ENCODE measurements around the gene LENG8. TPM values are rescaled to one million over a fixed set of nuclear protein-coding genes. Genes with fewer than 3 reads are reported as not detected.
A peak's percentile ranks its signal among the peaks of the same experiment; 100 is the strongest.

The LENG8 gene
- total RNA-seq, 2 donors from 2014 or later = 205 to 292 TPM

GRCh38 chr19:54428323-54429175 is 20.4 kb upstream of the LENG8 start:
- no peaks in the 10 kb centered on the region for H3K36me3 Mint-ChIP-seq

GRCh38 chr19:54429176-54429495 is 19.9 kb upstream of the LENG8 start:
- no peak overlapping the region for H3K4me3 Mint-ChIP-seq
- peaks cover 8 to 9% of the 10 kb centered on the region in 2 donors for H3K4me1 Mint-ChIP-seq (ENCODE audit: low read depth in 2 of 2)
- ATAC-seq (no peak), DNase-seq (ENCODE audit: low spot score) (no peak)
- H3K9me3 Mint-ChIP-seq = no peaks in the 10 kb centered on the region
- H3K36me3 Mint-ChIP-seq = no peaks in the 10 kb centered on the region
- peaks cover 0 to 13% of the 10 kb centered on the region in 2 donors for H3K27me3 Mint-ChIP-seq
- no peak overlapping the region for H3K27ac Mint-ChIP-seq

More at GRCh38 chr19:54428323-54429175, 20.4 kb upstream of the LENG8 start:
- Mint-ChIP-seq H3K27me3 (peaks cover 0 to 15% of the 10 kb centered on the region in 2 donors), H3K9me3 (no peaks in the 10 kb centered on the region), H3K4me1 (ENCODE audit: low read depth in 2 of 2) (peaks cover 8 to 9% of the 10 kb centered on the region in 2 donors), H3K4me3 (no peak overlapping the region), H3K27ac (no peak overlapping the region)
- ATAC-seq (no peak), DNase-seq (ENCODE audit: low spot score) (no peak)

GRCh38 chr19:54429545-54430227 is 19.3 kb upstream of the LENG8 start:
- DNase-seq (ENCODE audit: low spot score) = no peak
- Mint-ChIP-seq H3K4me3 (no peak overlapping the region), H3K9me3 (no peaks in the 10 kb centered on the region), H3K27me3 (peaks cover 0 to 13% of the 10 kb centered on the region in 2 donors), H3K4me1 (ENCODE audit: low read depth in 2 of 2) (peaks cover 8 to 9% of the 10 kb centered on the region in 2 donors), H3K36me3 (no peaks in the 10 kb centered on the region), H3K27ac (no peak overlapping the region)
- no peak for ATAC-seq

GRCh38 chr19:54430306-54431254 is 18.4 kb upstream of the LENG8 start:
- Mint-ChIP-seq H3K4me1 (ENCODE audit: low read depth in 2 of 2) (peaks cover 13% of the 10 kb centered on the region in 2 donors), H3K27ac (no peak overlapping the region)
- peak; percentile 76 to 85 for ATAC-seq

GRCh38 chr19:54431255-54431838 is 17.7 kb upstream of the LENG8 start:
- Mint-ChIP-seq H3K9me3 (no peaks in the 10 kb centered on the region), H3K36me3 (no peaks in the 10 kb centered on the region), H3K4me3 (peak overlapping the region; percentile 9), H3K4me1 (ENCODE audit: low read depth in 2 of 2) (peaks cover 13% of the 10 kb centered on the region in 2 donors), H3K27me3 (peaks cover 0 to 11% of the 10 kb centered on the region in 2 donors), H3K27ac (no peak overlapping the region)
- ATAC-seq (no peak), DNase-seq (ENCODE audit: low spot score) (no peak)

More at GRCh38 chr19:54430306-54431254, 18.4 kb upstream of the LENG8 start:
- Mint-ChIP-seq H3K4me3 (peak overlapping the region; percentile 9), H3K27me3 (peaks cover 0 to 11% of the 10 kb centered on the region in 2 donors), H3K9me3 (no peaks in the 10 kb centered on the region), H3K36me3 (no peaks in the 10 kb centered on the region)
- no peak for DNase-seq (ENCODE audit: low spot score)

GRCh38 chr19:54432144-54432738 is 16.8 kb upstream of the LENG8 start:
- Mint-ChIP-seq H3K36me3 (no peaks in the 10 kb centered on the region), H3K27ac (no peak overlapping the region), H3K4me1 (ENCODE audit: low read depth in 2 of 2) (peaks cover 13% of the 10 kb centered on the region in 2 donors), H3K27me3 (peaks cover 0 to 11% of the 10 kb centered on the region in 2 donors), H3K9me3 (no peaks in the 10 kb centered on the region), H3K4me3 (no peak overlapping the region)
- ATAC-seq (no peak), DNase-seq (ENCODE audit: low spot score) (no peak)

- peaks cover 13% of the 10 kb centered on the region in 2 donors for H3K4me1 Mint-ChIP-seq (ENCODE audit: low read depth in 2 of 2)
These were observed 15.3 kb upstream of the LENG8 start for GRCh38 chr19:54433697-54434096.

GRCh38 chr19:54434112-54434872 is 14.7 kb upstream of the LENG8 start:
- Mint-ChIP-seq H3K36me3 (no peaks in the 10 kb centered on the region), H3K27me3 (peaks cover 0 to 6% of the 10 kb centered on the region in 2 donors), H3K4me3 (no peak overlapping the region), H3K4me1 (ENCODE audit: low read depth in 2 of 2) (peaks cover 13% of the 10 kb centered on the region in 2 donors), H3K27ac (no peak overlapping the region), H3K9me3 (no peaks in the 10 kb centered on the region)
- ATAC-seq = no peak
- DNase-seq (ENCODE audit: low spot score) = no peak

More at GRCh38 chr19:54433697-54434096, 15.3 kb upstream of the LENG8 start:
- Mint-ChIP-seq H3K4me3 (no peak overlapping the region), H3K27ac (no peak overlapping the region), H3K9me3 (no peaks in the 10 kb centered on the region), H3K36me3 (no peaks in the 10 kb centered on the region), H3K27me3 (peaks cover 0 to 11% of the 10 kb centered on the region in 2 donors)
- DNase-seq (ENCODE audit: low spot score) = no peak
- ATAC-seq = no peak

- Mint-ChIP-seq H3K4me1 (ENCODE audit: low read depth in 2 of 2) (peaks cover 13% of the 10 kb centered on the region in 2 donors), H3K27ac (no peak overlapping the region), H3K36me3 (no peaks in the 10 kb centered on the region), H3K4me3 (no peak overlapping the region), H3K9me3 (no peaks in the 10 kb centered on the region), H3K27me3 (peaks cover 0 to 5% of the 10 kb centered on the region in 2 donors)
- DNase-seq (ENCODE audit: low spot score) = no peak
- peak in 1 of 2 donors; percentile 2 for ATAC-seq
These were observed 14.2 kb upstream of the LENG8 start for GRCh38 chr19:54434873-54435214.

GRCh38 chr19:54435551-54436016 is 13.4 kb upstream of the LENG8 start:
- Mint-ChIP-seq H3K4me1 (ENCODE audit: low read depth in 2 of 2) (peaks cover 13% of the 10 kb centered on the region in 2 donors), H3K27me3 (peaks cover 0 to 5% of the 10 kb centered on the region in 2 donors), H3K27ac (no peak overlapping the region), H3K4me3 (no peak overlapping the region), H3K9me3 (no peaks in the 10 kb centered on the region), H3K36me3 (no peaks in the 10 kb centered on the region)
- ATAC-seq = no peak
- no peak for DNase-seq (ENCODE audit: low spot score)

- Mint-ChIP-seq H3K9me3 (no peaks in the 10 kb centered on the region), H3K36me3 (no peaks in the 10 kb centered on the region), H3K27ac (no peak overlapping the region), H3K4me1 (ENCODE audit: low read depth in 2 of 2) (peaks cover 11% of the 10 kb centered on the region in 2 donors), H3K27me3 (peaks cover 0 to 4% of the 10 kb centered on the region in 2 donors), H3K4me3 (no peak overlapping the region)
- ATAC-seq (no peak), DNase-seq (ENCODE audit: low spot score) (no peak)
These were observed 12.9 kb upstream of the LENG8 start for GRCh38 chr19:54436031-54436523.

GRCh38 chr19:54436628-54437252 is 12.3 kb upstream of the LENG8 start:
- Mint-ChIP-seq H3K36me3 (peaks cover under 1% of the 10 kb centered on the region), H3K27me3 (no peaks in the 10 kb centered on the region), H3K4me3 (no peak overlapping the region), H3K4me1 (ENCODE audit: low read depth in 2 of 2) (peaks cover 5 to 7% of the 10 kb centered on the region in 2 donors), H3K9me3 (no peaks in the 10 kb centered on the region), H3K27ac (no peak overlapping the region)
- no peak for ATAC-seq
- no peak for DNase-seq (ENCODE audit: low spot score)

Data from natural killer cell treated with Interleukin-12 subunit alpha and Interleukin-12 subunit beta and Interleukin-15 and Interleukin-18, amount 100 ng/mL, for 72 hours (primary cell).